GM23248 (cell line): Measurements from ENCODE around the gene NUP93. TPM values are rescaled to one million over a fixed set of nuclear protein-coding genes. Genes with fewer than 3 reads are reported as not detected.
"Not testable (repeated sequence)": the region's sequence is repeated elsewhere in the genome, so short reads cannot be mapped to it uniquely, and the experiment has no call there.

ENCODE experiments used
- DNase-seq: peaks from one replicate; pipeline ENCODE4 v3.0.0-alpha.2; 2015
- H2AFZ ChIP-seq: fragments of 200-600 bp; sonication (generic); 2 replicates; pipeline ENCODE4 v1.6.1; 2016; ENCODE audit warnings: antibody characterized with exemption
- H3F3A ChIP-seq: fragments of 200-600 bp; sonication (generic); 2 replicates; pipeline ENCODE4 v1.6.1; 2016; ENCODE audit warnings: mild to moderate bottlenecking, antibody characterized with exemption, mixed run types; ENCODE audit not compliant: insufficient read depth
- H3K27ac ChIP-seq: fragments of 200-600 bp; sonication (generic); 2 replicates; pipeline ENCODE4 v1.5.1; 2016; ENCODE audit warnings: mild to moderate bottlenecking
- H3K27me3 ChIP-seq: fragments of 200-600 bp; sonication (generic); replicated peaks from 2 replicates; pipeline ENCODE4 v1.6.1; 2016; ENCODE audit warnings: mild to moderate bottlenecking; ENCODE audit not compliant: insufficient read depth
- H3K36me3 ChIP-seq: fragments of 200-600 bp; sonication (generic); 2 replicates; pipeline ENCODE4 v1.6.1; 2016; ENCODE audit warnings: low read depth, mild to moderate bottlenecking
- H3K4me1 ChIP-seq: fragments of 200-600 bp; sonication (generic); 2 replicates; pipeline ENCODE4 v1.6.1; 2016; ENCODE audit warnings: mild to moderate bottlenecking; ENCODE audit not compliant: insufficient read depth
- H3K4me2 ChIP-seq: fragments of 200-600 bp; sonication (generic); one replicate; pipeline ENCODE4 v1.6.1; 2016; ENCODE audit warnings: mild to moderate bottlenecking; ENCODE audit not compliant: unreplicated experiment
- H3K4me3 ChIP-seq: fragments of 200-600 bp; sonication (generic); 2 replicates; pipeline ENCODE4 v1.5.1; 2016; ENCODE audit warnings: mild to moderate bottlenecking
- H3K79me2 ChIP-seq: fragments of 200-600 bp; sonication (generic); 2 replicates; pipeline ENCODE4 v1.6.1; 2016; ENCODE audit warnings: mild to moderate bottlenecking; ENCODE audit not compliant: insufficient read depth
- H3K9ac ChIP-seq: fragments of 200-600 bp; sonication (generic); 2 replicates; pipeline ENCODE4 v1.6.1; 2016; ENCODE audit warnings: mild to moderate bottlenecking
- H3K9me2 ChIP-seq: fragments of 200-600 bp; sonication (generic); 2 replicates; pipeline ENCODE4 v1.6.1; 2016; ENCODE audit warnings: mixed run types, mild to moderate bottlenecking, moderate library complexity; ENCODE audit not compliant: insufficient read depth
- H3K9me3 ChIP-seq: fragments of 200-600 bp; sonication (generic); one replicate; pipeline ENCODE4 v1.6.1; 2017; ENCODE audit warnings: low read depth
- H4K20me1 ChIP-seq: fragments of 200-600 bp; sonication (generic); 2 replicates; pipeline ENCODE4 v1.6.0; 2016; ENCODE audit not compliant: insufficient read depth
- EZH2 ChIP-seq: fragments of 200-600 bp; sonication (generic); IDR thresholded peaks from 2 replicates; pipeline ENCODE4 v1.6.1; 2018; ENCODE audit warnings: antibody characterized with exemption, mild to moderate bottlenecking; ENCODE audit not compliant: insufficient read depth, poor library complexity, severe bottlenecking
- EZH2phosphoT487 ChIP-seq: fragments of 200-600 bp; sonication (generic); IDR thresholded peaks from 2 replicates; pipeline ENCODE4 v1.6.1; 2018; ENCODE audit warnings: antibody characterized with exemption, moderate library complexity, mild to moderate bottlenecking, low read depth; ENCODE audit not compliant: insufficient read depth
- WGBS, 2 experiments: methylation state at CpG; one replicate each; pipeline ENCODE4 v1.1.6; 2015 to 2017; ENCODE audit warnings: low lambda C conversion rate in 2 of 2, low coverage in 1 of 2; ENCODE audit errors: missing lambda C conversion rate in 2 of 2; 5-methylcytosine and 5-hydroxymethylcytosine counted together
- in situ Hi-C: fragments of 300-500 bp; cut with MboI; formaldehyde crosslinking; loops from 2 replicates; pipeline ENCODE4 v1.15.0; 2020
- polyA plus RNA-seq: library from polyadenylated mRNA; unstranded; fragments of >200 nt; fragmentation: Nextera tagmentation; extraction: Ambion mirVana; gene quantifications from 2 replicates; pipeline ENCODE4 v1.2.1, GENCODE V29; 2016
- total RNA-seq: library from RNA; depleted of rRNA; stranded (reverse); fragments of >200 nt; shearing (Covaris generic); gene quantifications from 2 replicates; pipeline ENCODE4 v1.2.3, GENCODE V29; 2014

Gene NUP93
- total and polyA plus RNA-seq, 2 experiments from 2014 or later = 47.1 to 51.2 TPM

- Histone ChIP-seq H3K9me3 (no peaks in the 10 kb centered on the region), H3K27me3 (no peaks in the 10 kb centered on the region), H4K20me1 (no peaks in the 10 kb centered on the region), H3K79me2 (peaks cover 89% of the 10 kb centered on the region), H3K4me3 (no peak overlapping the region), H3K9ac (no peak overlapping the region), H3F3A (peaks cover 13% of the 10 kb centered on the region), H3K9me2 (no peaks in the 10 kb centered on the region), H3K4me2 (no peak overlapping the region), H3K4me1 (peaks cover 8% of the 10 kb centered on the region), H3K36me3 (no peaks in the 10 kb centered on the region), H2AFZ (no peak overlapping the region), H3K27ac (no peak overlapping the region)
- DNase-seq = peak; percentile 45
- 89 to 92% methylated on average over 3 of the region's 3 CpGs for WGBS, 2 experiments
- TF ChIP-seq EZH2phosphoT487 = no peak
- TF ChIP-seq EZH2 = no peak
- in situ Hi-C loops = no loop called here
Measured at GRCh38 chr16:56734429-56734828, 4.5 kb downstream of the NUP93 start.

DNA sequence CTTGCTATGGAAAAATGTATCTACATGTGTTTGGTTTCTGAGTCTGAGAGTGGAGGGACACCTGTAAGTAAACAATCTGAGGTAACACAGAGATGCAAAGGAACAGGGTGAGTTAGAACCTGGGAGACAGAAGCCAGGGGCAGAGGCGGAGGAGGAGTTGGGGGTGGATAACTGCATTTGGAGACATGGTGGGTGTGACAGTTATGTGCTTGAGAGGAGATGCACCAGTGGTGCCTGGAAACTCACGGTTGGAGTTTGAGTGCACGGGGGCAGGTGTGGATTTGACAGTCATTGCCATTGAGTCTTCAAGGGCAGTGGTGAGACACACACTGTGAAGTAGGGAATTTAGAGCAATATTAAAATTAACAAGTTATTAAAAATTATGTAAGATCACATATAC lies 6.5 kb downstream of the NUP93 start:
- H3K4me1 ChIP-seq = no peaks in the 10 kb centered on the region
- no peaks in the 10 kb centered on the region for H3K27me3 ChIP-seq
- peaks cover 13% of the 10 kb centered on the region for H3F3A ChIP-seq
- H3K9ac ChIP-seq = no peak overlapping the region
- no peak overlapping the region for H2AFZ ChIP-seq
- H3K9me2 ChIP-seq = no peaks in the 10 kb centered on the region
- no peaks in the 10 kb centered on the region for H3K36me3 ChIP-seq
- H3K9me3 ChIP-seq = no peaks in the 10 kb centered on the region
- no peaks in the 10 kb centered on the region for H4K20me1 ChIP-seq
- DNase-seq = no peak
- H3K4me3 ChIP-seq = no peak overlapping the region
- in situ Hi-C loops = no loop called here
- no peak for TF ChIP-seq EZH2phosphoT487
- TF ChIP-seq EZH2 = no peak
- H3K79me2 ChIP-seq = peaks cover 81% of the 10 kb centered on the region
- WGBS, 2 experiments = 98 to 100% methylated on average over 3 of the region's 3 CpGs
- no peak overlapping the region for H3K27ac ChIP-seq
- H3K4me2 ChIP-seq = no peak overlapping the region

DNA sequence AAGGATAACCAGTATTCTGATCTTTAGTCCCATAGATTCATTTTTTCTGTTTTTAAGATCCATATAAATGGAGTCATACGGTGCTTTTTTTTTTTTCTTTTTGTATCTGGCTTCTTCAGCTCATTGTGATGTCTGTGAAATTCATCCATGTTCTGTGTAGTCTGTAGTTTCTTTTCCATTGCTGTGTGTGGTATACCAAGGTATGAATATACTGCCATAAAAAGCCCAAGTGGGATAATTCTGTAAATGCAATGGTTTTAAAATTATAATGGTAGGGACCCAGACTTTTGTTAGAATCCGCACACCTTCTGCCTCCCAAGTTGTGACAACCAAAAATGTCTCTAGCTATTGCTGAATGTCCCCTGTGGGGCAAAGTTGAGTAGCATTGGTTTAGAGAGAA lies 7.6 kb downstream of the NUP93 start:
- DNase-seq = no peak
- H3K4me1 ChIP-seq = peaks cover 10% of the 10 kb centered on the region
- in situ Hi-C loops = no loop called here
- H3F3A ChIP-seq = peaks cover 24% of the 10 kb centered on the region
- no peaks in the 10 kb centered on the region for H3K9me2 ChIP-seq
- no peaks in the 10 kb centered on the region for H3K9me3 ChIP-seq
- no peak overlapping the region for H3K4me3 ChIP-seq
- no peak overlapping the region; the same call in 1 of the 2 replicates for H3K27ac ChIP-seq
- H4K20me1 ChIP-seq = no peaks in the 10 kb centered on the region
- H3K36me3 ChIP-seq = no peaks in the 10 kb centered on the region
- no peaks in the 10 kb centered on the region for H3K27me3 ChIP-seq
- WGBS, 2 experiments = 53 to 57% methylated on average over 2 of the region's 2 CpGs
- H3K4me2 ChIP-seq = no peak overlapping the region
- H3K9ac ChIP-seq = no peak overlapping the region
- no peak for TF ChIP-seq EZH2
- TF ChIP-seq EZH2phosphoT487 = no peak
- peaks cover 74% of the 10 kb centered on the region for H3K79me2 ChIP-seq
- H2AFZ ChIP-seq = no peak overlapping the region

DNA sequence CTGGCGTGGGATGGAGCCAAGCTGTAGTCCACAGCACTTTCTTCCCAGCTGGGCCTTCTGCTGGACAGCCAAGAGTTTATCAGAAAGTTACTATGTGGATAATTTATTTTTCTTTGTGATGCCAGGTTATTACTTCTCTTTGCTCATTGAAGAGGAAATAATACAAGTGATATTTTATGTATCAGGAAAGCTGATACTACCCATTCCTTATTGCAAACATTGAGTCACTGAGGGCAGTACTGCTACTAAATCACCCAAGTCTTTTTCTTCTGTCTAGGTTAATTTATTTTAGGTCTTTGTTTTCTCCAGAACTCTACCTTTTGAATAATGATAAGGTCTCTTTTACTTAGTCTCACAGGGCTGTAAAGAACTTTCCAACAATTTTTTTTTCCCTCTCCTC lies 8.3 kb downstream of the NUP93 start:
- H3K27me3 ChIP-seq = no peaks in the 10 kb centered on the region
- H3K36me3 ChIP-seq = no peaks in the 10 kb centered on the region
- in situ Hi-C loops = no loop called here
- peaks cover 30% of the 10 kb centered on the region for H3F3A ChIP-seq
- TF ChIP-seq EZH2phosphoT487 (no peak), EZH2 (no peak)
- DNase-seq = no peak
- no peak overlapping the region for H3K4me3 ChIP-seq
- no peak overlapping the region for H3K4me2 ChIP-seq
- H3K4me1 ChIP-seq = peaks cover 16% of the 10 kb centered on the region
- no peaks in the 10 kb centered on the region for H4K20me1 ChIP-seq
- H3K27ac ChIP-seq = no peak overlapping the region; the same call in 1 of the 2 replicates
- 100% methylated on average over 1 of the region's 1 CpG for WGBS, 2 experiments
- H3K79me2 ChIP-seq = peaks cover 71% of the 10 kb centered on the region
- H3K9me3 ChIP-seq = no peaks in the 10 kb centered on the region
- H3K9me2 ChIP-seq = no peaks in the 10 kb centered on the region
- no peak overlapping the region for H2AFZ ChIP-seq
- no peak overlapping the region for H3K9ac ChIP-seq

DNA sequence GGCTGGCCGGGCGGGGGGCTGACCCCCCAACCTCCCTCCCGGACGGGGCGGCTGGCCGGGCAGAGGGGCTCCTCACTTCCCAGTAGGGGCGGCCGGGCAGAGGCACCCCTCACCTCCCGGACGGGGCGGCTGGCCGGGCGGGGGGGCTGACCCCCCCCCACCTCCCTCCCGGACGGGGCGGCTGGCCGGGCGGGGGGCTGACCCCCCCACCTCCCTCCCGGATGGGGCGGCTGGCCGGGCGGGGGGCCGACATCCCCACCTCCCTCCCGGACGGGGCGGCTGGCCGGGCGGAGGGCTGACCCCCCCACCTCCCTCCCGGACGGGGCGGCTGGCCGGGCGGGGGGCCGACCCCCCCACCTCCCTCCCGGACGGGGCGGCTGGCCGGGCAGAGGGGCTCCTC lies 9.4 kb downstream of the NUP93 start:
- Histone ChIP-seq H3F3A (peaks cover 34% of the 10 kb centered on the region), H3K79me2 (peaks cover 69% of the 10 kb centered on the region), H3K4me1 (peaks cover 27% of the 10 kb centered on the region)
- H3K9ac ChIP-seq, H3K27me3 ChIP-seq, H3K9me2 ChIP-seq, H3K9me3 ChIP-seq, H4K20me1 ChIP-seq, H2AFZ ChIP-seq, H3K4me3 ChIP-seq, H3K27ac ChIP-seq, in situ Hi-C loops, H3K36me3 ChIP-seq, H3K4me2 ChIP-seq, DNase-seq: not testable (repeated sequence)
- 90% methylated on average over 10 of the region's 38 CpGs; no CpG with 5 or more reads in 1 of the 2 experiments for WGBS, 2 experiments
